A549 (cell line): Measurements from ENCODE around the gene HPCA. TPM values are rescaled to one million over a fixed set of nuclear protein-coding genes. Genes with fewer than 3 reads are reported as not detected.
A peak's percentile ranks its signal among the peaks of the same experiment; 100 is the strongest.

ENCODE experiments used
- ATAC-seq, 2 experiments: fragments of 200-7000 bp in 1 of 2; fragments of >200 bp in 1 of 2; cut with Nextera tagmentation in 1 of 2; cut with Tn5 transposase in 1 of 2; 3 replicates each; pipeline versions ENCODE4 v1.8.0 to v1.9.1; 2018 to 2020; ENCODE audit warnings: mild to moderate bottlenecking in 1 of 2, moderate library complexity in 1 of 2
- CTCF ChIA-PET: fragments of 300-600 bp; sonication (Branson Sonifier 250); formaldehyde crosslinking; extraction: SDS; loops from one replicate; lab custom pipeline; 2021; ENCODE audit warnings: antibody characterized with exemption, inconsistent platforms; lab: Yijun Ruan, JAX
- POLR2A ChIA-PET: fragments of 350-600 bp; formaldehyde crosslinking; extraction: SDS; loops from one replicate; lab custom pipeline; 2021; ENCODE audit warnings: antibody characterized with exemption, inconsistent platforms; lab: Yijun Ruan, JAX
- DNase-seq, 2 experiments: peaks; one replicate each; pipeline versions ENCODE4 v3.0.0 to v3.0.0-alpha.2; 2011 to 2016; ENCODE audit warnings: low read depth in 1 of 2, low spot score in 1 of 2
- FAIRE-seq: peaks from 2 replicates; lab custom pipeline; 2011; peaks lifted over from hg19 to GRCh38; lab: Jason Lieb, UNC
- H3K27ac ChIP-seq, 2 experiments: fragments of >200 bp; sonication (Bioruptor Twin); formaldehyde crosslinking; 3 replicates each; pipeline ENCODE4 v1.5.1; 2016 to 2017
- H3K4me1 ChIP-seq: fragments of >200 bp; sonication (Bioruptor Twin); formaldehyde crosslinking; 3 replicates; pipeline ENCODE4 v1.6.1; 2016
- H3K4me2 ChIP-seq: fragments of >200 bp; sonication (Bioruptor Twin); formaldehyde crosslinking; 3 replicates; pipeline ENCODE4 v1.6.1; 2016
- H3K4me3 ChIP-seq: fragments of >200 bp; sonication (Bioruptor Twin); formaldehyde crosslinking; 3 replicates; pipeline ENCODE4 v1.5.1; 2016
- H3K9me3 ChIP-seq: fragments of >200 bp; sonication (Bioruptor Twin); formaldehyde crosslinking; 3 replicates; pipeline ENCODE4 v1.6.1; 2016
- BHLHE40 ChIP-seq: IDR thresholded peaks from 2 replicates; pipeline ENCODE4 v1.6.1; 2012; ENCODE audit warnings: low read depth, low read length, inconsistent platforms
- CBX2 ChIP-seq: fragments of 200-600 bp; sonication (generic); IDR thresholded peaks from 2 replicates; pipeline ENCODE4 v1.6.1; 2016; ENCODE audit warnings: low read depth, mild to moderate bottlenecking, borderline replicate concordance
- CBX8 ChIP-seq: fragments of 200-600 bp; sonication (generic); IDR thresholded peaks from 2 replicates; pipeline ENCODE4 v1.6.1; 2016
- CEBPB ChIP-seq, 2 experiments: fragments of >200 bp in 1 of 2; sonication (Bioruptor Twin) in 1 of 2; formaldehyde crosslinking in 1 of 2; IDR thresholded peaks; 2 replicates each; pipeline ENCODE4 v1.6.1; 2012 to 2016
- EP300 ChIP-seq, 2 experiments: fragments of >200 bp; sonication (Bioruptor Twin); formaldehyde crosslinking; IDR thresholded peaks; 2 replicates in 1 of 2; 3 replicates in 1 of 2; pipeline ENCODE4 v1.6.1; 2016 to 2017
- FOSB ChIP-seq: fragments of 250-450 bp; sonication (Bioruptor Pico); IDR thresholded peaks from 2 replicates; pipeline ENCODE4 v1.5.0; 2020; ENCODE audit warnings: mild to moderate bottlenecking, moderate library complexity
- FOXS1 ChIP-seq: fragments of 250-450 bp; sonication (Bioruptor Pico); IDR thresholded peaks from 2 replicates; pipeline ENCODE4 v1.5.0; 2020; ENCODE audit warnings: mild to moderate bottlenecking, moderate library complexity
- HDAC2 ChIP-seq: fragments of 200-600 bp; sonication (generic); IDR thresholded peaks from 2 replicates; pipeline ENCODE4 v1.6.1; 2016
- HOXA7 ChIP-seq: fragments of 250-450 bp; sonication (Bioruptor Pico); IDR thresholded peaks from 2 replicates; pipeline ENCODE4 v1.5.0; 2020; ENCODE audit warnings: mild to moderate bottlenecking, moderate library complexity
- HOXB13 ChIP-seq: fragments of 250-450 bp; sonication (Bioruptor Pico); IDR thresholded peaks from 2 replicates; pipeline ENCODE4 v1.5.0; 2020; ENCODE audit warnings: low read depth, mild to moderate bottlenecking, moderate library complexity
- KDM1A ChIP-seq: fragments of 200-600 bp; sonication (generic); IDR thresholded peaks from 2 replicates; pipeline ENCODE4 v1.6.1; 2016; ENCODE audit warnings: low read depth, mild to moderate bottlenecking
- MAFK ChIP-seq: fragments of 450-650 bp; IDR thresholded peaks from 2 replicates; pipeline ENCODE4 v1.6.1; 2014; ENCODE audit not compliant: partially characterized antibody
- MYC ChIP-seq: IDR thresholded peaks from 2 replicates; pipeline ENCODE4 v1.6.1; 2012; ENCODE audit warnings: mild to moderate bottlenecking, inconsistent platforms, low read length, improper control_type of control experiment, borderline replicate concordance
- NR3C1 ChIP-seq: fragments of >200 bp; sonication (Bioruptor Twin); formaldehyde crosslinking; IDR thresholded peaks from 3 replicates; pipeline ENCODE4 v1.6.1; 2017
- PHF8 ChIP-seq: fragments of 200-600 bp; sonication (generic); IDR thresholded peaks from 2 replicates; pipeline ENCODE4 v1.6.1; 2016; ENCODE audit warnings: low read depth, mild to moderate bottlenecking, antibody characterized with exemption, moderate library complexity, borderline replicate concordance
- RCOR1 ChIP-seq: fragments of 150-350 bp; IDR thresholded peaks from 2 replicates; pipeline ENCODE4 v1.6.1; 2014; ENCODE audit warnings: antibody characterized with exemption, low read length, low read depth
- RFX5 ChIP-seq: fragments of 450-650 bp; IDR thresholded peaks from 2 replicates; pipeline ENCODE4 v1.7.1; 2014; ENCODE audit warnings: antibody characterized with exemption, mild to moderate bottlenecking, moderate library complexity
- SMC3 ChIP-seq: fragments of >200 bp; sonication (Bioruptor Twin); formaldehyde crosslinking; IDR thresholded peaks from 3 replicates; pipeline ENCODE4 v1.6.1; 2018; ENCODE audit warnings: inconsistent platforms
- TFCP2L1 ChIP-seq: fragments of 250-450 bp; sonication (Bioruptor Pico); IDR thresholded peaks from 2 replicates; pipeline ENCODE4 v1.5.0; 2021; ENCODE audit warnings: mild to moderate bottlenecking
- TP53 ChIP-seq: fragments of 250-450 bp; sonication (Bioruptor Pico); IDR thresholded peaks from 2 replicates; pipeline ENCODE4 v1.5.0; 2021; ENCODE audit warnings: mild to moderate bottlenecking, moderate library complexity
- ZC3H11A ChIP-seq: fragments of 450-650 bp; IDR thresholded peaks from 2 replicates; pipeline ENCODE4 v1.6.1; 2014; ENCODE audit warnings: antibody characterized with exemption, mild to moderate bottlenecking
- ZFP36 ChIP-seq: fragments of 450-650 bp; IDR thresholded peaks from 2 replicates; pipeline ENCODE4 v1.6.1; 2014; ENCODE audit warnings: borderline replicate concordance; ENCODE audit not compliant: partially characterized antibody
- ZSCAN20 ChIP-seq: fragments of 250-450 bp; sonication (Bioruptor Pico); IDR thresholded peaks from 2 replicates; pipeline ENCODE4 v1.8.0; 2022; ENCODE audit warnings: mild to moderate bottlenecking, moderate library complexity
- WGBS: methylation state at CpG from one replicate; pipeline ENCODE4 v1.1.6; 2017; ENCODE audit errors: missing lambda C conversion rate; 5-methylcytosine and 5-hydroxymethylcytosine counted together
- polyA plus RNA-seq, 4 experiments: library from polyadenylated mRNA; depleted of rRNA in 3 of 4; stranded (reverse); fragments of >200 nt; fragmentation: RNase III in 1 of 4; extraction: RNeasy Plus Mini Kit Qiagen cat#74134 plus additional on column Dnase treatment in 1 of 4; gene quantifications; 2 replicates in 3 of 4; 3 replicates in 1 of 4; pipeline ENCODE4 v1.2.3, GENCODE V29; 2011 to 2017
- TF ChIP-seq, protein P1 (sequence below): fragments of 200-600 bp; sonication (generic); IDR thresholded peaks from 2 replicates; pipeline ENCODE4 v1.6.1; 2016; ENCODE audit warnings: antibody characterized with exemption, mild to moderate bottlenecking, moderate library complexity
- TF ChIP-seq, protein P2 (sequence below): fragments of >200 bp; sonication (Bioruptor Twin); formaldehyde crosslinking; IDR thresholded peaks from 3 replicates; pipeline ENCODE4 v1.5.1; 2016

HPCA gene
- polyA plus RNA-seq, 2 of the 4 experiments (the other 2 are of a cell fraction), result 0.21 to 0.34 TPM

DNA sequence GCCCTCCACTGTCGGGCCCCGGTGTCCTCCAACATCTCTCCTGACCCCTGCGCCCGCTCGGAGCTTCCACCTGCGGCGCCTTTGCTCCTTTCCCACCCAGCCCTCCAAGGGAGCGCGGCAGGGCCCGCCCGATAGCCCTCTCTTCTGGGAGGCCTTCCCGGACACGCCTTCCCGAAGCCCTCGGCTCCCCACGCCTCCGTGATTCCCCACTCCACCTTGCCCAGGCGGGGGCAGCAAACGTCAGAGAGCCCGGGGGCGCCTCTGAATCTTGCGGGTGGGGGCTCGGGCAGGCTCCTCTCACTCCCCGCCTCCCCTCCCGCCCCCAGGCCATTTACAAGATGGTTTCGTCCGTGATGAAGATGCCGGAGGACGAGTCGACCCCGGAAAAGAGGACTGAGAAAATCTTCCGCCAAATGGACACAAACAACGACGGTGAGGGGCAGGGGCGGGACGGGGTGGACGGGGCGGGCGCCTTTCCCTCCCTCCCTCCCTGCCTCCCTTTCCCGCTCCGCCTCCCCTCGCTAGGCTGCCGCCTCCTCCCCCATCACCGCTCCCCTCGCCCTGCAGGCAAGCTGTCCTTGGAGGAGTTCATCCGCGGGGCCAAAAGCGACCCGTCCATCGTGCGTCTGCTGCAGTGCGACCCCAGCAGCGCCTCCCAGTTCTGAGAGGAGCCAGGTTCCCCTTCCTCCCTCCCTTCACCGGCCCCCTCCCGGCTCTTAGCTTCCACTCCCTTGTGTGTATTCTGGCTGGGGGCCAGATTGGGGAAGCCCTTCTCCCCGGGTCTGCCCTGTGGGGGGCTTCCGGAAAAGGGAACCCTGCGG is 7.1 kb downstream of the HPCA start (continued):
- 0 out of 3 replicates have a peak, but pooled peaks have one; percentile 23 for TF ChIP-seq SMC3

DNA sequence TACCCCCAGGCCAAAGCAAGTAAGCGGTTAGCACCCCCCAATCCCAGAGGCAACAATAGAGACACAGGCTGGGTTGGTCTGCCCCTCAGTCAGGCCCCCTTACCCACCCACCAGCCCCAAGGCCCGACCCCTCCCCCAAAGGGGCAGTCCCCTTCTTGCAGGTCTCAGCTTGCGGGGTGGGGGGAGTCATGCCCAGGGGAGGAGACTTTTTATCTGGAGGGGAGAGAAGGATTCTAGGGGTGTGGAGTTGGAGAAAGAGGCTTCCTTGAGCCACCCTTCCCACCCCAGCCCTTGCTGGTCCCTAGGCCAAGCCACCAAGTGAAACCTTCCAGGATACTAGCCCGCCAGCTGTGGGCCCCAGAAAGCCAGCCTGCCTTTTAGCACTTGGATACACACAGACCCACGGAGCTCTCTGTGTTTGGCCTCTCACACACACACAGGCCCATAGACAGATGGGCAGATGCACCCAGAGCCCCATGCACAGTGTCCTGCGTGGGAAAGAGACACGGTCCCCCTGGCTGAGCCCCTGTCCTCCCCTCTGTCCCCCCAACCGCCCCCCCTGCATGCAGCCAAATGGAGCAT is 7.8 kb downstream of the HPCA start:
- Histone ChIP-seq H3K27ac (peak overlapping the region in 1 of 2 experiments; percentile 88; a peak in 3 of 6 replicates), H3K4me1 (0 out of 3 replicates have a peak, but pooled peaks cover 3% of the 10 kb centered on the region), H3K4me3 (no peak overlapping the region; the same call in 2 of the 3 replicates), H3K4me2 (peak overlapping the region; percentile 99), H3K9me3 (no peaks in the 10 kb centered on the region)
- WGBS, result no CpG with 5 or more reads among the region's 8 CpGs
- FAIRE-seq, result no peak
- ChIA-PET CTCF (interaction anchor here (0.6 to 3.8 kb wide), 9 partner anchors 9 to 163 kb away, joined by 3 to 15 read pairs (median 3); partner anchors contain the start of gene FNDC5), POLR2A (interaction anchor here (0.5 kb wide), 1 partner anchor 195 kb away, joined by 3 read pairs; no protein-coding TSS in a partner anchor)
- ATAC-seq, result no peak
- DNase-seq, result no peak
- no peak for TF ChIP-seq ZFP36
- TF ChIP-seq, protein P1, sequence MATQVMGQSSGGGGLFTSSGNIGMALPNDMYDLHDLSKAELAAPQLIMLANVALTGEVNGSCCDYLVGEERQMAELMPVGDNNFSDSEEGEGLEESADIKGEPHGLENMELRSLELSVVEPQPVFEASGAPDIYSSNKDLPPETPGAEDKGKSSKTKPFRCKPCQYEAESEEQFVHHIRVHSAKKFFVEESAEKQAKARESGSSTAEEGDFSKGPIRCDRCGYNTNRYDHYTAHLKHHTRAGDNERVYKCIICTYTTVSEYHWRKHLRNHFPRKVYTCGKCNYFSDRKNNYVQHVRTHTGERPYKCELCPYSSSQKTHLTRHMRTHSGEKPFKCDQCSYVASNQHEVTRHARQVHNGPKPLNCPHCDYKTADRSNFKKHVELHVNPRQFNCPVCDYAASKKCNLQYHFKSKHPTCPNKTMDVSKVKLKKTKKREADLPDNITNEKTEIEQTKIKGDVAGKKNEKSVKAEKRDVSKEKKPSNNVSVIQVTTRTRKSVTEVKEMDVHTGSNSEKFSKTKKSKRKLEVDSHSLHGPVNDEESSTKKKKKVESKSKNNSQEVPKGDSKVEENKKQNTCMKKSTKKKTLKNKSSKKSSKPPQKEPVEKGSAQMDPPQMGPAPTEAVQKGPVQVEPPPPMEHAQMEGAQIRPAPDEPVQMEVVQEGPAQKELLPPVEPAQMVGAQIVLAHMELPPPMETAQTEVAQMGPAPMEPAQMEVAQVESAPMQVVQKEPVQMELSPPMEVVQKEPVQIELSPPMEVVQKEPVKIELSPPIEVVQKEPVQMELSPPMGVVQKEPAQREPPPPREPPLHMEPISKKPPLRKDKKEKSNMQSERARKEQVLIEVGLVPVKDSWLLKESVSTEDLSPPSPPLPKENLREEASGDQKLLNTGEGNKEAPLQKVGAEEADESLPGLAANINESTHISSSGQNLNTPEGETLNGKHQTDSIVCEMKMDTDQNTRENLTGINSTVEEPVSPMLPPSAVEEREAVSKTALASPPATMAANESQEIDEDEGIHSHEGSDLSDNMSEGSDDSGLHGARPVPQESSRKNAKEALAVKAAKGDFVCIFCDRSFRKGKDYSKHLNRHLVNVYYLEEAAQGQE, result no peak
- no peak for TF ChIP-seq RCOR1
- no peak for TF ChIP-seq EP300 (IDR thresholded peaks at IDR 0.05)
- no peak for TF ChIP-seq CBX2
- TF ChIP-seq TP53 (CRISPR knock-in tag), result no peak
- TF ChIP-seq NR3C1, result no peak
- no peak for TF ChIP-seq CBX8
- TF ChIP-seq HOXA7 (CRISPR knock-in tag), result no peak
- TF ChIP-seq, protein P2, sequence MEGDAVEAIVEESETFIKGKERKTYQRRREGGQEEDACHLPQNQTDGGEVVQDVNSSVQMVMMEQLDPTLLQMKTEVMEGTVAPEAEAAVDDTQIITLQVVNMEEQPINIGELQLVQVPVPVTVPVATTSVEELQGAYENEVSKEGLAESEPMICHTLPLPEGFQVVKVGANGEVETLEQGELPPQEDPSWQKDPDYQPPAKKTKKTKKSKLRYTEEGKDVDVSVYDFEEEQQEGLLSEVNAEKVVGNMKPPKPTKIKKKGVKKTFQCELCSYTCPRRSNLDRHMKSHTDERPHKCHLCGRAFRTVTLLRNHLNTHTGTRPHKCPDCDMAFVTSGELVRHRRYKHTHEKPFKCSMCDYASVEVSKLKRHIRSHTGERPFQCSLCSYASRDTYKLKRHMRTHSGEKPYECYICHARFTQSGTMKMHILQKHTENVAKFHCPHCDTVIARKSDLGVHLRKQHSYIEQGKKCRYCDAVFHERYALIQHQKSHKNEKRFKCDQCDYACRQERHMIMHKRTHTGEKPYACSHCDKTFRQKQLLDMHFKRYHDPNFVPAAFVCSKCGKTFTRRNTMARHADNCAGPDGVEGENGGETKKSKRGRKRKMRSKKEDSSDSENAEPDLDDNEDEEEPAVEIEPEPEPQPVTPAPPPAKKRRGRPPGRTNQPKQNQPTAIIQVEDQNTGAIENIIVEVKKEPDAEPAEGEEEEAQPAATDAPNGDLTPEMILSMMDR, result no peak
- no peak for TF ChIP-seq BHLHE40
- TF ChIP-seq FOSB (CRISPR knock-in tag), result no peak
- TF ChIP-seq CEBPB (IDR thresholded peaks at IDR 0.05), result no peak
- no peak for TF ChIP-seq MAFK
- TF ChIP-seq FOXS1, result no peak
- TF ChIP-seq ZC3H11A, result no peak

DNA sequence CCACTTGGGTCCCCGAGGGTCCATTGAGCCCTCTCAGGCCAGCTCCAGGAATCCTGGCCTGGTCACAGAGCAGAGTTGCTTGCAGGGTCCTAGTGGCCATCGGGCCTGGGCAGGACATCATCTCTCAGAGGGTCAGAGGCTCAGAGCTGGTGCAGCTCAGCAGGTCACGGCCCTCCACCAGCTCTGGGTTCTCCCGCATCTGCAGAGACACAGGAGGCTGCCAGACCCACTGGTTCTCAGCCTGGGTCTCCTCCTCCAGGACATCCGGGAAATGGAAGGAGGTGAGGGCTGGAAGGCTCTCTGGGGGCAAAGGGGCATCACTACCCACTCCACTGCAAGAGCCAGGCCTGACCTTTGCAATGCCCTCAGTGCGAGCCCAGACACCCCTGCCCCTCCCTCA is 8.4 kb downstream of the HPCA start:
- FAIRE-seq, result no peak
- TF ChIP-seq TFCP2L1 (CRISPR knock-in tag) (no peak), BHLHE40 (no peak), ZC3H11A (no peak), ZSCAN20 (CRISPR knock-in tag) (no peak), HDAC2 (no peak), RFX5 (no peak), KDM1A (no peak), PHF8 (no peak), MYC (no peak), HOXB13 (CRISPR knock-in tag) (no peak)
- TF ChIP-seq, protein P2, result no peak
- Histone ChIP-seq H3K4me1 (0 out of 3 replicates have a peak, but pooled peaks cover 3% of the 10 kb centered on the region), H3K27ac (no peak overlapping the region), H3K4me3 (no peak overlapping the region), H3K4me2 (no peak overlapping the region), H3K9me3 (no peaks in the 10 kb centered on the region)
- ChIA-PET CTCF (interaction anchor here (0.6 to 3.8 kb wide), 6 partner anchors 12 to 192 kb away, joined by 3 to 15 read pairs (median 4); partner anchors contain the start of gene FNDC5), POLR2A (no interaction called here)
- no peak for ATAC-seq
- DNase-seq, result no peak
- WGBS, result 95% methylated on average over 3 of the region's 6 CpGs
